WERI-Rb-1 (cell line): Measurements from ENCODE around the gene WWOX.

ENCODE experiments used
- DNase-seq: peaks from one replicate; pipeline ENCODE4 v3.0.0-alpha.2; 2020
- H3K27ac ChIP-seq: fragments of 250-450 bp; sonication (Bioruptor Pico); 2 replicates; pipeline ENCODE4 v1.5.1; 2020; ENCODE audit warnings: mild to moderate bottlenecking, moderate library complexity
- H3K27me3 ChIP-seq: fragments of 250-450 bp; sonication (Bioruptor Pico); 2 replicates; pipeline ENCODE4 v1.5.1; 2021; ENCODE audit warnings: mild to moderate bottlenecking, low read depth, moderate library complexity; ENCODE audit not compliant: insufficient read depth, severe bottlenecking
- H3K36me3 ChIP-seq: fragments of 250-450 bp; sonication (Bioruptor Pico); 2 replicates; pipeline ENCODE4 v1.5.1; 2020; ENCODE audit warnings: mild to moderate bottlenecking, moderate library complexity
- H3K4me3 ChIP-seq: 2 replicates; pipeline ENCODE4 v1.5.1; 2011; ENCODE audit warnings: low read depth, mild to moderate bottlenecking, control low read depth, low read length
- H3K9me3 ChIP-seq: fragments of 250-450 bp; sonication (Bioruptor Pico); 2 replicates; pipeline ENCODE4 v1.5.1; 2021; ENCODE audit warnings: mild to moderate bottlenecking, moderate library complexity; ENCODE audit not compliant: severe bottlenecking
- TF ChIP-seq, protein P1 (sequence below): IDR thresholded peaks from 2 replicates; pipeline ENCODE4 v1.5.1; 2011; ENCODE audit warnings: low read depth, mild to moderate bottlenecking, control low read depth, inconsistent platforms, low read length

The WWOX gene

DNA sequence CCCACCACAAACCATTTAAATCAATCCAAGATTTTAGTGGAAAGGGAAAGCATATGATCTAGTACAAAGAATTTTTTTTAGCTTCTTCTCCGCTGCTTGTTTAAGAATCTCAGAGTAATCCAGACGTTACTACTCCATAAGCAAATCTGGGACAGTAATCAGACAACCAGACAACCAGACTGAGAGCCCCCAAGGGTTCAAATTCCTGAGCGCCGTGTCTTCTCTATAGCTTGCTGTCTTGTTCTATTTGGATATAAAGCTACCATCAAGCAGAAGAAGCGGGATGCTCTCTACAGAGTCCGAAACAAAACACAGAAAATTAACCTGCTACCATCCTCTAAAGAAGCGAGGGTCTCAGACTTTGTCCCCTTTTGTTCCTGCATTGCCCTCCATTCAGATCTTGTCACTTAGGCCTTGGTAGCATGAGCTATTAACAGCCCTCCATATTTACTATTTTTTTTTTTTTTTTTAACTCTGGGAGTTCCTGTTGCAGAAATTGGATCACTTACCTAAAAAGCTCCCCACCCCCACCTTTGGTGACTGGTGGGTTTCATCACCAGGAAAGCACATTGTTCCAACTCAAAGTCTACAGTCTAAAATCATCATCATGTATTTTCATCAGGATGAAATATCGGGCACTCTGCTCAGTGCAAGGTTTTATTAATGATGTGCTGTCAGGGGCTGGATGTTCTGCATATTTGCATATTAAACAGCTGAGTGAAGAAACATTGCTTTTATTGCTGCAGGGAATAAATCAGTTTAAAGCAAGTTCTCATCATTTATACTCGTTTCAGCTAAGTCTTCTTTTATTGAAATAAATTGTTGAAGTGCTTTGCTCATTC, 576.7 kb downstream of the WWOX start:
- Histone ChIP-seq H3K27ac (no peak overlapping the region), H3K4me3 (no peak overlapping the region), H3K9me3 (no peaks in the 10 kb centered on the region), H3K27me3 (no peaks in the 10 kb centered on the region), H3K36me3 (no peaks in the 10 kb centered on the region)
- TF ChIP-seq, protein P1, sequence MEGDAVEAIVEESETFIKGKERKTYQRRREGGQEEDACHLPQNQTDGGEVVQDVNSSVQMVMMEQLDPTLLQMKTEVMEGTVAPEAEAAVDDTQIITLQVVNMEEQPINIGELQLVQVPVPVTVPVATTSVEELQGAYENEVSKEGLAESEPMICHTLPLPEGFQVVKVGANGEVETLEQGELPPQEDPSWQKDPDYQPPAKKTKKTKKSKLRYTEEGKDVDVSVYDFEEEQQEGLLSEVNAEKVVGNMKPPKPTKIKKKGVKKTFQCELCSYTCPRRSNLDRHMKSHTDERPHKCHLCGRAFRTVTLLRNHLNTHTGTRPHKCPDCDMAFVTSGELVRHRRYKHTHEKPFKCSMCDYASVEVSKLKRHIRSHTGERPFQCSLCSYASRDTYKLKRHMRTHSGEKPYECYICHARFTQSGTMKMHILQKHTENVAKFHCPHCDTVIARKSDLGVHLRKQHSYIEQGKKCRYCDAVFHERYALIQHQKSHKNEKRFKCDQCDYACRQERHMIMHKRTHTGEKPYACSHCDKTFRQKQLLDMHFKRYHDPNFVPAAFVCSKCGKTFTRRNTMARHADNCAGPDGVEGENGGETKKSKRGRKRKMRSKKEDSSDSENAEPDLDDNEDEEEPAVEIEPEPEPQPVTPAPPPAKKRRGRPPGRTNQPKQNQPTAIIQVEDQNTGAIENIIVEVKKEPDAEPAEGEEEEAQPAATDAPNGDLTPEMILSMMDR, result no peak
- no peak for DNase-seq

DNA sequence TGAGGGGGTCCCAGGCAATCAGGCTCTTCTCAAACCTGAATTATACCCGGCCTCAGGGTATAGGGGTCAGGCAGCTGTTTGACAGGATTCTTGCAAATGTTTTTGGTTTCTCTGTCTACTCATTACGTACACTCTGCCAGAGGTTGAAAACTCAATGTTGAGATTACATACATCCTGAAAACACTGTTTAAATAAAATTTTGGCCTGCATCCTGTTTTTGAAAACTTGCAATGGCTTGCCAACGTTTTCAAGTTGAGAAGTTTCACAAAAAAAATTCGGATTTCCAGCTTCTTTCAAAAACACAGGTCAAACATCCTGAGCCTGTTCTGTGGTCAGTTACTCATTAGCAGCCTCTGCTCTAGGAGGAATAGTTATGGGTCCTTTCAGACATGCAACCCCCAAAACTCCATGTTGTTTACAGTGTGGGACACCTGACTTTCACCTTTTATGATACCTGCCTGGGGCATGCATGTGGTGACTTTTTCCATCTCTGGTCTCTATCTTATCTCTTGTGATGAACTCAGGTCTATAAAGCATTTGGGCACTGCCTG, 577.8 kb downstream of the WWOX start:
- Histone ChIP-seq H3K9me3 (no peaks in the 10 kb centered on the region), H3K27me3 (no peaks in the 10 kb centered on the region), H3K27ac (no peak overlapping the region), H3K4me3 (no peak overlapping the region), H3K36me3 (no peaks in the 10 kb centered on the region)
- no peak for DNase-seq
- TF ChIP-seq, protein P1, result no peak

DNA sequence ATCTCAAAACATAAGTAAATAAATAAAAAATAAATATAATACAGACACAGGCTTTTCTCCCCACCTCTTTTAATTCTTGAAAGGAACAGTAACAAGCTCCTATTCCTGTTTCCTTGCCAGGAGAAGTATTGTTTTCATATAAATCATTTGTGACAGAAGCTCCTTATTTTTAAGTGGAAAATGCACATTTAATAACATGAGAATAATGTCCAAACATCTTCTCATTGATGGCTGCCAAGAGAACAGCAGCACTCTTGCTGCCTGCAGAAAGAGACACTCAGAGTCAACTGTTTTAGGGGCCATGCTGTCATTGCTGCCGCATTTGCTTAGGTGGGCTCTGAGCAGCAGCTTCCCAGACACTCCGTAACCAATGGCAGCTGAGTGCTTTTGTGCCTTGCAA, 580.1 kb downstream of the WWOX start:
- DNase-seq, result no peak
- Histone ChIP-seq H3K36me3 (no peaks in the 10 kb centered on the region), H3K9me3 (no peaks in the 10 kb centered on the region), H3K27ac (no peak overlapping the region), H3K4me3 (no peak overlapping the region), H3K27me3 (no peaks in the 10 kb centered on the region)
- TF ChIP-seq, protein P1, result no peak

DNA sequence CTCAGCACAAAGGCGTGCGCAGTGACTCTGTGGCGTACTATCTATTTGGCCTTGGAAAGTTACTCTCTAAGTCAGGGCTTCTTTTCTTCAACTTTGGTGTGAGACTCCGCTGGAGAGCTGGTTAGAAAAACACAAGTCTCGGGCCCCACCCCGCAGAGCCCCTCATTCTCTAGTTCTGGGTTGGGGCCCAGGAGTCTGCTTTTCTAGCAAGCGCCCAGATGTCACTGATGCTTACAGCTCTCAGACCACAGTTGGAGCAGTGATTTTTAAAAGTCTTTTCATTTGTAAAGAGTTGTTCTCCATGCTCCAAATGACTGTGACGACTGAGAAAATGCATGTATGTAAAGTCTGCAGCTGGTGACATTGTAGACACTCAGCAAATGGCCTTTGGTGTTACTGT, 582.3 kb downstream of the WWOX start:
- Histone ChIP-seq H3K27ac (no peak overlapping the region), H3K9me3 (no peaks in the 10 kb centered on the region), H3K27me3 (no peaks in the 10 kb centered on the region), H3K36me3 (no peaks in the 10 kb centered on the region), H3K4me3 (no peak overlapping the region)
- no peak for DNase-seq
- TF ChIP-seq, protein P1, result no peak

DNA sequence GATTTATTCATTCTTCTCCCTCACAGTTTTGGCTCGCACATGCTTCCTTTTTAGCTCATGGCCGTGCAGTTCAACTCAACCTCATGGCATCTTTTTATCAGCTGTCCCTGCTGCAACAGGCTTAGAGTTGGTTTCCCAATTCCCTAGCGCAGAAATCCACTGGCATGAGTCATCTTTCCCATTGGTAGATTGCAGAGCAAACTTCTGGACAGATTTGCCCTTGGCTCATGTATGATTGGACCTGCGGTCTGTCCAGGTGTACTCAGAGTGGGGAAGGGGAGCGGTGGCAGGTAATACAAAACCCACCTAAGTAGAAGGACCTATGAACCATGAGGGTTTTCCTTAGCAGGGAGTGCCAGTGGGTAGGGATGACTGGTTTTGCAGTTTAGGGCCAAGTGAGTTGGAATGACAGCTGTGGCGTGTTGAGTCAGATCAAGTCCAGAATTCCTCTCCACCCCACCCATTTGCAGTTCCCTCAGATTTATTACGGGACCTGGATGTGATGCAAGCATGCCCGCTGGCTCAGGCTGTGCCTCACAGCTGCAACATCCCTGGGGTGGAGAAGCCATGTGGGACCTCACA, 584.7 kb downstream of the WWOX start:
- TF ChIP-seq, protein P1, result no peak
- no peaks in the 10 kb centered on the region for H3K9me3 ChIP-seq
- DNase-seq, result no peak
- no peaks in the 10 kb centered on the region for H3K27me3 ChIP-seq
- no peak overlapping the region for H3K27ac ChIP-seq
- H3K36me3 ChIP-seq, result no peaks in the 10 kb centered on the region
- no peak overlapping the region for H3K4me3 ChIP-seq
